Rectal smooth muscle tissue (tissue), 1 donor: ENCODE measurements around the gene ME1.
A peak's percentile ranks its signal among the peaks of the same experiment; 100 is the strongest.

Experiments
- H3K27ac ChIP-seq: one replicate; pipeline ENCODE4 v1.7.0; 2013; ENCODE audit warnings: low read depth, low read length, inconsistent platforms
- H3K27me3 ChIP-seq: one replicate; pipeline ENCODE4 v1.7.0; 2013; ENCODE audit warnings: low read length; ENCODE audit not compliant: control insufficient read depth, insufficient read depth
- H3K36me3 ChIP-seq: one replicate; pipeline ENCODE4 v1.7.0; 2013; ENCODE audit warnings: low read length; ENCODE audit not compliant: control insufficient read depth, insufficient read depth
- H3K4me1 ChIP-seq: one replicate; pipeline ENCODE4 v1.7.0; 2013; ENCODE audit warnings: low read length; ENCODE audit not compliant: control insufficient read depth, insufficient read depth
- H3K4me3 ChIP-seq: one replicate; pipeline ENCODE4 v1.7.0; 2013; ENCODE audit warnings: low read length
- H3K9ac ChIP-seq: one replicate; pipeline ENCODE4 v1.7.0; 2013; ENCODE audit warnings: low read length

ME1 gene

DNA sequence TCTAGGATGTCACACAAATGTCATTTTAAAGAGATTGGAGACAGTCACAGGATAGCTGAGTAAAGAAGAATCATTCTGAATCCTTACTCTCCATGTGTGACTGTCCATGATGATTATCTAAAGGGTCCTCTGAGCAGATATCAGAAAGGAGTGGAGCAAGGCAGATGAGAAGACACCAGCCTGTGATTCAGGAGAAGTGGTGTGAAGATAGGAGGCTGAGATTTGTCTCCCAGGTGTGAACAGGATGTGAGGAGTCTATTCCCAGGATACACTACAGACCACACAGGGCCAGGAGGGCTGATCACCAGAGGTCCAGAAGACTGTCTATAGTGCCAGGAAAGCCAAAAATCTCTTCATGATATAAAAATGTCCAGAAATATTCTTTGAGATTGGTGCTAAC lies 210.7 kb downstream of the ME1 start:
- no peak overlapping the region for H3K27ac ChIP-seq
- H3K4me1 ChIP-seq = no peaks in the 10 kb centered on the region
- no peaks in the 10 kb centered on the region for H3K27me3 ChIP-seq
- no peaks in the 10 kb centered on the region for H3K36me3 ChIP-seq
- no peak overlapping the region for H3K4me3 ChIP-seq
- H3K9ac ChIP-seq = no peak overlapping the region

DNA sequence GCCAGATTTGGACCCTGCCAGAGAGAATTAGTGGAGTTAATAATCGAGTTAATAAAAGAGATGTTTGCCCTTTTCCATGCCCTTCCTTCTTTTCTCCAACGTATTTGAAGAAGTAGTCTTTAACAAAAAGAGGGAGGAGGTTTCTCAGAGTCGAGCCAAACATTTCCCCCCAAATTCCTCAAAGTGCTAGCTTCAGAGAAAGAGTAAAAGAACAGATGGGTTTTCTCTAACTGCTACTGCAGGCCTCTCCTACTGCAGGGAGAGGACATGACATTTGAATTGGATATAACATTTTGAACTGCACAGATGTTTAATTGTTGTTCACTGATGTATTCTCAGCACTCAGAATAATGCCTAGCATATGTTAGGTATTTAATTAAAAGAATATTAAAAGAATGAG lies 212.2 kb downstream of the ME1 start:
- H3K4me1 ChIP-seq = no peaks in the 10 kb centered on the region
- H3K36me3 ChIP-seq = no peaks in the 10 kb centered on the region
- H3K27me3 ChIP-seq = no peaks in the 10 kb centered on the region
- no peak overlapping the region for H3K27ac ChIP-seq
- H3K4me3 ChIP-seq = no peak overlapping the region
- H3K9ac ChIP-seq = no peak overlapping the region

DNA sequence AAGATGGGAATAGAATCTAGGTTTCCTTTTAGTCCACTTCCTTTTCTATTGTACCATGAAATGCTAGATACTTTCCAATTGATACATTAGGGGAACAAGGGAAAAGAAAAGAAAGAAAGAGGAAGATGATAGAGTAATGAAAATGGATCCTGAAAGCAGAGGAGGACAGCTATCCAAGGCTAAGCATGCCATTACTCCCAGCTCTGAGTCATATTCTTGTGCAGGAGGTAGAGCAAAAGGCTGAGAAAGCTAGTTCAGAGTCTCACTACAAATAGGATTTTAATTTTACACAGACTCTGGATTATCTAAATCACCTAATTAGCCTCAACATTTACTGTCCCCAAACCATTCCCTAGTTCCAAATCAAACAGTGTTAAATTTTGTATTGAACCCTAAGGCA lies 214.0 kb downstream of the ME1 start:
- no peak overlapping the region for H3K4me3 ChIP-seq
- no peaks in the 10 kb centered on the region for H3K36me3 ChIP-seq
- no peak overlapping the region for H3K27ac ChIP-seq
- H3K27me3 ChIP-seq = no peaks in the 10 kb centered on the region
- H3K9ac ChIP-seq = no peak overlapping the region
- no peaks in the 10 kb centered on the region for H3K4me1 ChIP-seq

- no peaks in the 10 kb centered on the region for H3K4me1 ChIP-seq
- no peak overlapping the region for H3K27ac ChIP-seq
- no peaks in the 10 kb centered on the region for H3K36me3 ChIP-seq
- no peak overlapping the region for H3K9ac ChIP-seq
- H3K27me3 ChIP-seq = no peaks in the 10 kb centered on the region
- no peak overlapping the region for H3K4me3 ChIP-seq
These were observed 215.5 kb downstream of the ME1 start for GRCh38 chr6:83215131-83216047.

- Histone ChIP-seq H3K4me1 (no peaks in the 10 kb centered on the region), H3K9ac (no peak overlapping the region), H3K4me3 (no peak overlapping the region), H3K27ac (no peak overlapping the region), H3K36me3 (no peaks in the 10 kb centered on the region), H3K27me3 (no peaks in the 10 kb centered on the region)
These were observed 228.8 kb downstream of the ME1 start for GRCh38 chr6:83202031-83202430.

- H3K9ac ChIP-seq = no peak overlapping the region
- H3K27me3 ChIP-seq = no peaks in the 10 kb centered on the region
- H3K27ac ChIP-seq = no peak overlapping the region
- H3K4me3 ChIP-seq = no peak overlapping the region
- H3K4me1 ChIP-seq = no peaks in the 10 kb centered on the region
- H3K36me3 ChIP-seq = no peaks in the 10 kb centered on the region
These were observed 231.0 kb downstream of the ME1 start for GRCh38 chr6:83199863-83200225.

DNA sequence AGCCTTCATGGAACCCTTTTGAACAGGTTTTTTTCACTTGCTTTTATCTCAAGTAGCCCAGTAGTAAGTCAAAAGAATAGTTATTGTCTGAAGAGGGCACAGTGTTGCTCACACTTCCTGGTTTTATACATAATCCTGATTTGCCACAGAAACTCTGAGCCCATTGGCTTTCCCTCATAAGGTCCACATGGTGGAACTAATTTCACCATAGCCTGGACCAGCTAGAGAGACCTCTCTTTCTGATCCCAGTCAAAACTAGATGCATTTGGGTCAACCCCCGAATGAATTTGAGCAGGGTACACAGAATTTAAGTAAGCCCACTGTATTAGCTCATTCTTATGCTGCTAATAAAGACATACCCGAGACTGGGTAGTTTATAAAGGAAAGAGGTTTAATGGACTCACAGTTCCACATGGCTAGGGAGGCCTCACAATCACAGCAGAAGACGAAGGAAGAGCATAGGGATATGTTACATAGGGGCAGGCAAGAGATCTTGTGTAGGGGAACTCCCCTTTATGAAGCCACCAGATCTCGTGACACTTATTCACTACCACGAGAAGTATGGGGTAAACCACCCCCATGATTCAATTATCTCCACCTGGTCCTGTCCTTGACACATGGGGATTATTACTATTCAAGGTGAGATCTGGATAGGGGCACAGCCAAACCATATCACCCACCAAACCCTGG lies 231.5 kb downstream of the ME1 start:
- Histone ChIP-seq H3K9ac (no peak overlapping the region), H3K27me3 (no peaks in the 10 kb centered on the region), H3K4me3 (no peak overlapping the region), H3K36me3 (no peaks in the 10 kb centered on the region), H3K4me1 (peaks cover 2% of the 10 kb centered on the region), H3K27ac (no peak overlapping the region)

- H3K27me3 ChIP-seq = no peaks in the 10 kb centered on the region
- no peak overlapping the region for H3K27ac ChIP-seq
These were observed 232.2 kb downstream of the ME1 start for GRCh38 chr6:83198486-83199172.

DNA sequence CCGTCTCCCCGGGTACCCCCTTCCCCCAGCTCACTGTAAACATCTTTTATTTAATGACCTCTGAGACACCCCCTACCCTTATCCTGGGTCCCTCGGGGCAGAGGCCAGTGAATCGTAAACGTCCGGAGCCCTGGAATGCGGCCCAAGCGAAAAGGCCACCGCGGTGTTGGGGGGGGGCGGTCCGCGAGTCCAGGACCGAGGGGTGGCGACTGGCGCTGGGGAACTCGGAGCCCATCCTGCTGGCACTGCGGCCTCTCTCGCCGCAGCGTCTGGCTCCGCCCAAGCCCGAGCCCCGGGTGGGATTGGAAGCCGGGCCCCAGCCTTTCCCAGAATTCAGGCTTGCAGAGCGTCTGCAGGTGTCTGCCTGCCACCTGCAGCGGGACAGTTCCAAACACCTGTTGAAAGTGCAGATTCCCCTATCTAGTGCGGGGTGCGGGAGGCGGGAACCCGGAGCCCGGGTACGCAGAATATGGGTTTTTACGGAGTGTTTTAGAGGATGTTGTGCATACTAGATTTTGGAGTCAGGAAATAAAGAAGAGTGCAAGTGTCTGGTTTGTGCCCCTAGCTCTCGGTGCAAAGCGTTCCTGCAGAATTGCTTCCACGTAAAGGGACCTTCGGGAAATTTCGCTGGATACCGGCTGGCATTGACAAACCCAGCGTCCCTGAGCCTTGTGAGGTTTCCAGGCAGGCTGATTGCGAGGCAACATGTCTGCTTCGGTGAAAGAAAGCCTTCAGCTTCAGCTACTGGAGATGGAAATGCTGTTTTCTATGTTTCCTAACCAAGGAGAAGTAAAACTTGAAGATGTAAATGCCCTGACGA lies 236.9 kb downstream of the ME1 start:
- Histone ChIP-seq H3K4me3 (peak overlapping the region; percentile 92), H3K27ac (peak overlapping the region; percentile 66), H3K4me1 (peaks cover 8% of the 10 kb centered on the region), H3K27me3 (no peaks in the 10 kb centered on the region), H3K36me3 (no peaks in the 10 kb centered on the region), H3K9ac (peak overlapping the region; percentile 51)

More at GRCh38 chr6:83198486-83199172, 232.2 kb downstream of the ME1 start:
- no peak overlapping the region for H3K4me3 ChIP-seq
- peaks cover 5% of the 10 kb centered on the region for H3K4me1 ChIP-seq
- H3K9ac ChIP-seq = no peak overlapping the region
- H3K36me3 ChIP-seq = no peaks in the 10 kb centered on the region

DNA sequence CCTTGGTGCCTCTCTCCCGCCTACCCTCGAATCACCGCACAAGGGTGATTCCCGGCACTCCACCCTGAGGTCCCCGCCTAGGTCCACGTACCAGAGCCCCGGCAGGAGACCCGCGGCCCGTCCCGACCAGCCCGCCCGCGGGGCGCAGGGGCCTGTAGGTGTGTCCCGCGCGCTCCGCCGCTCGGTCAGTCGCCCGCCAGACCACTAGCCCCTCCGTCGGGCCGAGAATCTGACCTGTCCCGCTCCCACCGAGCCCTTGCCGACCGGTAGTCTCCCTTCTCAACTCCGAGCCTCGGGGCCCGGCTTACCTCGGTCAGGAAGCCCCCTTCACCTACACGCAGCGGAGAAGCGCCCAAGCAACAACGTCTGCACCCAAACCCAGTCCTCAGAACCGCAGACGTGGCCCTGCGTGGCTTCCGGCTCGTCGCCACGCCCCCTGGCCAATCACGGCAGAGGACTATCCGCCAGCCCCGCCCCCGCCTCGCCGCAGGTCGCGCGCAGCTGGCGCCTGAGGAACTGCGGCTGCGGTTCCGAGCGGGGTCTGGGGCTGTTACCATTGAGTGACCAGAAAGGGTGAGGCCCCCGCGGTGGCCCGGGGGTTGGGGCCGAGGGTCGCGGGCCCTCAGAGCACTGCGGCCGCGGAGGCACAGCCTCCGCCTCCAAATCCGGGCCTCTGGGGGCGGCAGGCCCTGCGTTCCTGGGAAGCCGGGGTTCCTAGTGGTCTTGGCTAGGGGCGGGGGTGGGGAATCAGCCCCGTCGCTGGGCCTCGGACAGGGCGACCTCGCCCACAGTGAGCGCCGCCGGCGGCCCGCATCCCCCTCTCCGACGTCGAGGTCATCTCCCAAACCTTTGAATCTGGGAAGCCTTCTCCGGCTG lies 237.7 kb downstream of the ME1 start, which contains the start of the genes PGM3 and RWDD2A:
TSS of gene PGM3 (minus strand) at position 395 of the 876 bp plus-strand sequence. CDS start 2,253 bp downstream, outside the sequence.
TSS of gene RWDD2A (plus strand) at position 487 of the 876 bp plus-strand sequence. CDS start 1,095 bp downstream, outside the sequence.
- H3K27me3 ChIP-seq = no peaks in the 10 kb centered on the region
- peaks cover 8% of the 10 kb centered on the region for H3K4me1 ChIP-seq
- no peaks in the 10 kb centered on the region for H3K36me3 ChIP-seq

DNA sequence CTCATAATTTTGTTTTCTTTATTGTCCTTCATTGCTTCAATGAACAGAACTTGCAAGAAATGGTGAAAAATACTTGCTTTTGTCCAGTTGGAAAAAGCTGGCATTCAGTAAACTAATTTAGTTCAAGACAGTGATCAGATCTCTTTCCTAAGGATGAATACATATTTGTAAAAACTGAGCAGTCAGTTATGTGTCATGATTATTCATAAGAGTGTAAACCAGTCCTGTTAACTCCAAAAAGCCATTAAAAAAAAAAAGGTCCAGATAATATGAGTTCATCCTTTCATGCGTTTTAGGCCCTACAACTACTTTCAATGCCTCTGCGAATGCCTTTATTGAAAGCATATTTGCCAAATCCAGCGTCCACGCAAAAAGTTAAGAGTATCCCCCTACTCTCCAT lies 238.4 kb downstream of the ME1 start:
- H3K4me3 ChIP-seq = peak overlapping the region; percentile 92
- H3K4me1 ChIP-seq = peaks cover 8% of the 10 kb centered on the region
- peak overlapping the region; percentile 80 for H3K27ac ChIP-seq
- H3K9ac ChIP-seq = peak overlapping the region; percentile 69
- H3K36me3 ChIP-seq = no peaks in the 10 kb centered on the region
- no peaks in the 10 kb centered on the region for H3K27me3 ChIP-seq

More for the DNA sequence above, 237.7 kb downstream of the ME1 start, which contains the start of the genes PGM3 and RWDD2A:
- H3K4me3 ChIP-seq = peak within 1 kb of the TSS; percentile 92
- peak within 1 kb of the TSS; percentile 69 for H3K9ac ChIP-seq
- peak within 1 kb of the TSS; percentile 80 for H3K27ac ChIP-seq
